ENCODE data around the gene ARHGAP8. TPM values are rescaled to one million over a fixed set of nuclear protein-coding genes. Genes with fewer than 3 reads are reported as not detected.

ARHGAP8 gene
- total and polyA plus RNA-seq, 2 donors (not counting 3 experiments of a cell fraction or from before 2014, with no cell fraction given): not detected

- DNase-seq (ENCODE audit: low read depth, low spot score) (no peak), FAIRE-seq (no peak)
- no peak overlapping the region for H2AFZ ChIP-seq (ENCODE audit: low read depth, low read length)
- ChIA-PET CTCF (no interaction called here), POLR2A (no interaction called here)
- no peaks in the 10 kb centered on the region for H3K79me2 ChIP-seq (ENCODE audit: control insufficient read depth, insufficient read depth, low read length)
- H3K4me3 ChIP-seq (replicated peaks in 1 of 3; ENCODE audit: insufficient read depth in 1 of 3, low read depth in 1 of 3, low read length in 3 of 3): no peak overlapping the region
- H3K9me1 ChIP-seq (replicated peaks; ENCODE audit: control insufficient read depth, extremely low read depth, insufficient read depth, low read length): no peaks in the 10 kb centered on the region
- intact Hi-C loops (cut with micrococcal nuclease): no loop called here
- no TSS peak for BruUV-seq (replicated peaks)
- TF ChIP-seq POLR2A (IDR thresholded peaks at IDR 0.05; ENCODE audit: low read depth, low read length): no peak
- TF ChIP-seq FOS (IDR thresholded peaks at IDR 0.05; ENCODE audit: borderline replicate concordance, insufficient read depth, low read length): no peak
- no peak for TF ChIP-seq GATA2 (IDR thresholded peaks at IDR 0.05; ENCODE audit: insufficient read depth, insufficient read length, low read depth, low read length)
- TF ChIP-seq MYC (IDR thresholded peaks at IDR 0.05; ENCODE audit: low read depth, low read length): no peak
- TF ChIP-seq, protein P1, sequence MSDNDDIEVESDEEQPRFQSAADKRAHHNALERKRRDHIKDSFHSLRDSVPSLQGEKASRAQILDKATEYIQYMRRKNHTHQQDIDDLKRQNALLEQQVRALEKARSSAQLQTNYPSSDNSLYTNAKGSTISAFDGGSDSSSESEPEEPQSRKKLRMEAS (IDR thresholded peaks at IDR 0.05; ENCODE audit: insufficient read depth, insufficient read length): no peak
- no peak for TF ChIP-seq JUN (IDR thresholded peaks at IDR 0.05; ENCODE audit: borderline replicate concordance, insufficient read depth, insufficient read length, low read depth)
- TF ChIP-seq POLR2AphosphoS5 (IDR thresholded peaks at IDR 0.05; ENCODE audit: insufficient read depth, low read depth, low read length): no peak
- TF ChIP-seq EZH2 (IDR thresholded peaks at IDR 0.05; ENCODE audit: borderline replicate concordance, low read depth, low read length, severe bottlenecking): no peak
- TF ChIP-seq, protein P2, sequence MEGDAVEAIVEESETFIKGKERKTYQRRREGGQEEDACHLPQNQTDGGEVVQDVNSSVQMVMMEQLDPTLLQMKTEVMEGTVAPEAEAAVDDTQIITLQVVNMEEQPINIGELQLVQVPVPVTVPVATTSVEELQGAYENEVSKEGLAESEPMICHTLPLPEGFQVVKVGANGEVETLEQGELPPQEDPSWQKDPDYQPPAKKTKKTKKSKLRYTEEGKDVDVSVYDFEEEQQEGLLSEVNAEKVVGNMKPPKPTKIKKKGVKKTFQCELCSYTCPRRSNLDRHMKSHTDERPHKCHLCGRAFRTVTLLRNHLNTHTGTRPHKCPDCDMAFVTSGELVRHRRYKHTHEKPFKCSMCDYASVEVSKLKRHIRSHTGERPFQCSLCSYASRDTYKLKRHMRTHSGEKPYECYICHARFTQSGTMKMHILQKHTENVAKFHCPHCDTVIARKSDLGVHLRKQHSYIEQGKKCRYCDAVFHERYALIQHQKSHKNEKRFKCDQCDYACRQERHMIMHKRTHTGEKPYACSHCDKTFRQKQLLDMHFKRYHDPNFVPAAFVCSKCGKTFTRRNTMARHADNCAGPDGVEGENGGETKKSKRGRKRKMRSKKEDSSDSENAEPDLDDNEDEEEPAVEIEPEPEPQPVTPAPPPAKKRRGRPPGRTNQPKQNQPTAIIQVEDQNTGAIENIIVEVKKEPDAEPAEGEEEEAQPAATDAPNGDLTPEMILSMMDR (IDR thresholded peaks at IDR 0.05; ENCODE audit: extremely low read depth in 1 of 2, insufficient read depth in 1 of 2, low read depth in 1 of 2, low read length in 2 of 2): no peak
- no peaks in the 10 kb centered on the region for H3K27me3 ChIP-seq (ENCODE audit: control insufficient read depth in 2 of 2, insufficient read depth in 2 of 2, low read length in 2 of 2)
- dilution Hi-C loops (cut with MboI; ENCODE audit: extremely low pct_ligation_motif_present, low sequenced_read_pairs): no loop called here
- H3K9ac ChIP-seq (replicated peaks; ENCODE audit: extremely low read depth, insufficient read depth, low read length): no peak overlapping the region
- H3K4me1 ChIP-seq (ENCODE audit: control insufficient read depth, extremely low read depth, insufficient read depth, low read length): no peaks in the 10 kb centered on the region
- no peaks in the 10 kb centered on the region for H3K9me3 ChIP-seq (replicated peaks; ENCODE audit: control insufficient read depth, insufficient read depth, low read length)
- no peaks in the 10 kb centered on the region for H4K20me1 ChIP-seq (replicated peaks; ENCODE audit: control insufficient read depth, extremely low read depth, insufficient read depth, low read length)
- H3K27ac ChIP-seq (ENCODE audit: insufficient read depth, low read depth, low read length): no peak overlapping the region
- H3K4me2 ChIP-seq (ENCODE audit: insufficient read depth, low read length): no peak overlapping the region
- no peaks in the 10 kb centered on the region for H3K36me3 ChIP-seq (ENCODE audit: control insufficient read depth in 2 of 2, extremely low read depth in 1 of 2, insufficient read depth in 2 of 2, low read length in 2 of 2)
Observed at GRCh38 chr22:44776605-44777363, 24.4 kb downstream of the ARHGAP8 start.
